ENCODE measurements around the gene MMP10.

- no peak for TF ChIP-seq POLR2A (IDR thresholded peaks at IDR 0.05)
- no peak for TF ChIP-seq CTCF (IDR thresholded peaks at IDR 0.05)
These were observed 19.9 kb downstream of the MMP10 start for GRCh38 chr11:102760344-102761035.

All from uterus (tissue), 2 donors.